KG1 (cell line): ENCODE data around the gene SHC1.

Source experiments
- DNase-seq: peaks from one replicate; lab custom pipeline; 2025; lab: John Stamatoyannopoulos, UW

Gene SHC1

DNA sequence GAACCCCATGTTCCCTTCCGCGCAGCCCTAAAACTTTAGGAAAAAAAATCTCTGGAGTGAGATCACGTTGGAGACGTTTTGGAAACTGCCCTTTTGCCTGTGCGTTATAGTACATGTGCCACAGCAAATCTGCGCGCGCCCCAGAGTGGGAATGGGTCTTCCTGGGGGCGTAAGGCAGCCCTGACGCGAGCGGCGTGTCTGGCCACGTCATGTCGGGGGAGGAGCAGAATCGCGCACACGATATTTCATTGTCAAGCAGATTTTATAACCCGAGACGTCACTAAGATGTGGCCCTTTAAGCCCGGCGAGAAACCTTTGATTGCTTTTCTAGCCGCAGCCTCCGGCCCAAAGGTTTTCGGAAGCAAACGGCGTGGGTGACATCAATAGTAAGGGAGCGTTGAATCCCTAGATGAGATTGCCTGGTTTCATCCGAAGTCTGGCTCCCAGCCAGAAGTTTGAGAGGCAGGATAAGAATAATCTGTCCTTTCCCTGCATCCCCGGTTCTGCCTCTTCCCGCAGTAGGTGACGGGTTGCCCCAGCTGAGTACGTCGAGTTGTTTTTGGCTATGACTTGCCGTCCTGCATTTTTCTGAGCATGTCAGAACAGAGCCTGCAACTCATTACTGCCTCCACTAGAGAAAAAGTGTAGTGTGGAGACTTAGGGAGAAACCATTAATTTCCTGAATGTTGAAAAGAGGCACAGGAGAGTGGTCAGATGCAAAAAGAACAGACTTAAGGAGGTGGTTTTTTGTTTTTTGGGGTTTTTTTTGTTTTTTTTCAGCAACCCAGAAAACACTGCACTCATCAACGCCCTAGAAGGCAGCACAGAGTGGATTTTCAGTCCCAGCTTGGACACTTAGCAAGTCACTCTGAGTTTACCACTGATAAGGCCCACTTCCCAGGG is 33.2 kb downstream of the SHC1 start:
- DNase-seq, result peak; percentile 99

DNA sequence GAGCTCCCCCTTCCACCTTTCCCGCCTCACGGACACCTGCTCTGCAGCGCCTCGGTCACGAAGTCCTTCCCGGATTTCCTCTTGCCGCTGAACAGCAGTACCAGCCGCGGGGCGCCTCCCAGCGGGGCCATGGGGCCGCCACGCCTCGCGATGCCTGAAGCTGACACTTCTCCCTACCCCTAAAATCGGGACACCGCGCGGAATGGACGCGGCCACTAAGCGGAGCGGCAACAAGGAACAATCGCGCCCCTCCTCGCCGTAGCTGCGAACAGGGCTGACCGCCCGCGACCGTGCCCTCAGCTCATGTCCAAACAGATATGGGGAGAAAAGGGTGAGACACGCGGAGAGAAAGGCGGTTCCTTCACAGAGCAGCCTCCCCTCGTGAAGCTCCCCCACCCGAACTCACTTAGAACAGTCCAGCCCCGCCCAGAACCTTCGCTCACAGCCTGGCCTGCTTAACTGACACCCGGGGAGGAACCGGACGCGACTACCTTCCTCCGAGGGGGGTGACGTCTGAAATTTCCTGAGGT is 33.9 kb downstream of the SHC1 start, which contains the start of gene PMVK:
Gene PMVK, minus strand, starts transcription at position 165 of the 530 bp plus-strand sequence. Its CDS starts 34 bp downstream, at position 131.
- DNase-seq, result peak; percentile 99

DNA sequence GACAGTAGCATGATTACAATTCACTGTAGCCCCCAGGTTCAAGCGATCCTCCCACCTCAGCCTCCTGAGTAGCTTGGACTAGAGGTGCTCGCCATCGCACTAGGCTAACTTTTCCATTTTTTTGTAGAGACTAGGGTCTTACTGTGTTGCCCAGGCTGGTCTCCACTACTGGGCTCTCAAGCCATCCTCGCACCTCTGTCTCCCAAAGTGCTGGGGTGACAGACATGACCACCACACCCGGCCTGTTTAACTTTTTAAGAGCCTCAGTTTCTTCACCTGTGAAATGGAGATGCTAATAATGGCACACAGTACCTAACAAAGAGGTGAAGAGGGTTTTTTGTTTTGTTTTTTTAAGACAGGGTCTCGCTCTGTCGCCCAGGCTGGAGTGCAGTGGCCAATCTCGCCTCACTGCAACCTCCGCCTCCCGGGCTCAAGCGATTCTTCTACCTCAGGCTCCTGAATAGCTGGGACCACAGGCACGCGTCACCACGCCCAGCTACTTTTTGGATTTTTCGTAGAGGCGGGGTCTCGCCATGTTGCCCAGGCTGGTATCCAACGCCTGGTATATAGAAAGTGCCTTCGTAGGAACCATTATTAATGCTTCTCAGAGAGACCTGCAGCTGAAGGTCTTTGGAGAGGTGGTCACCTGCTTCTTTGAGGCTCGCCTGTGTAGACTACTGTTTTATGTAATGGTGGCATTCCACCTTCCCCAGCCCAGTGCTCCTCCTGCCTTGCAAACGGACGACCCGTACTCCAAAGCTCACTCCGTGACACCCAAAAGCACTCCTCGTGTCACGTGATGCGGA is 34.6 kb downstream of the SHC1 start:
- no peak for DNase-seq

DNA sequence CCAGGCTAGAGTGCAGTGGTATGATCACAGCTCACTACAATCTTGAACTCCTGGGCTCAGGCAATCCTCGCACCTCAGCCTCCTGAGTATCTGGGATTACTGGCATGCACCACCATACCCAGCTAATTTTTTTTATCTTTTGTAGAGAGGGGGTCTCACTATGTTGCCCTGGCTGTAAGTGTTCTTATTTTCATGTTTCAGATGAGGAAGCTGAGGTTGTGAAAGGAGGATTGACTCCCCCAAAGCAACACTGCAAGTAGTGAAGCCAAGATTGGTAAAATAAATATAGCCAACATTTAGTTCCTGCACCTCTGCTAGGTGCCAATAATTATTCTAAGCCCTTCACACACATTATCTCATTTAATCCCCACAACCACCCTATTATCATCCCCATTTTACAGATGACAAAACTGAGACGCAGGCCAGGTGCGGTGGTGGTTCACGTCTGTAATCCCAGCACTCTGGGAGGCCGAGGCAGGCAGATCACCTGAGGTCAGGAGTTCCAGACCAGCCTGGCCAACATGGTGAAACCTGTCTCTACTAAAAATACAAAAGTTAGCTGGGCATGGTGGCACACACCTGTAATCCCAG is 36.1 kb downstream of the SHC1 start:
- no peak for DNase-seq

DNA sequence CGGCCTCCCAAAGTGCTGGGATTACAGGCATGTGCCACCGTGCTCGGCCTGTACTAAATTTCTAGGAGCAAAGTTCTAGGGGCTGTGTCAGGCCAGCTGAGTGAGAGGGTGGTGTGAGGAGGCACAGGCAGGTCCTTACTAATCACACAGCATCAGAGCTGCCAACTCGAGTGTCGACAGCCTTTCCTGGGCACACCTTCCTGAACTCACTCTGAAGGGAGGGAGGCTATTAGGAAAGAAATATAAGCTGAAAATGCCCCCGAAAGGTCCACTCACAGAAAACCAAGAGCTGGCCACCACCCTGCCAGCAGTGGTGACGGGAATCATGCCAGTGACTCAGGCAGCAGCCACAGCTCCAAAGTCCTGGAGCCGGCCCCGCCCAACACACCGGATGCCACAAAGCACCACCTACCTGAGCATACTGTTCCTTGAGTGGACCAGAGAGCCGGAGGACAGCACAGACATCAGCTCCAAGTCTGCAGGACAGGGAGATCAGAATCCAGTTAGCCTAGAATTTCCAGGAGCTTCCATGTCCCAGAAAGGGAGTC is 38.5 kb downstream of the SHC1 start:
- no peak for DNase-seq

DNA sequence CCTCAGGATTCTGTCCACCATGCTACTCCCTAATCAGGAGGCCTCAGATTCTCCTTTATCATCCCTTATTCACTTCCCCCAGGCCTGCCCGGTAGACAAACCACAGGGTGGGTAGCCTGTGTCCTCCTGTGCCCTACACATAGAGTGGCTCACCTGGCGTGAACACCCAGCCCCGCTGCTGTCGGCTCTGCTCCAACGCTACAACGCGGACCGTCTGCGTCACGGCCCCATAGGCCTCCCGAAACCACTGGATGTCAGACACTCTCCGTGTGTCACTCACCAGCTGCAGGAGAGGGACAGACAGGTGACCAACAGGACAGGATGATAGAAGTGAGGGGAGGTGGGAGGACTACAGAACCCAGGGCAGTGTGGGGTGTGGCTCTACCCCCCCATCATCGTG is 44.3 kb downstream of the SHC1 start:
- DNase-seq, result no peak

DNA sequence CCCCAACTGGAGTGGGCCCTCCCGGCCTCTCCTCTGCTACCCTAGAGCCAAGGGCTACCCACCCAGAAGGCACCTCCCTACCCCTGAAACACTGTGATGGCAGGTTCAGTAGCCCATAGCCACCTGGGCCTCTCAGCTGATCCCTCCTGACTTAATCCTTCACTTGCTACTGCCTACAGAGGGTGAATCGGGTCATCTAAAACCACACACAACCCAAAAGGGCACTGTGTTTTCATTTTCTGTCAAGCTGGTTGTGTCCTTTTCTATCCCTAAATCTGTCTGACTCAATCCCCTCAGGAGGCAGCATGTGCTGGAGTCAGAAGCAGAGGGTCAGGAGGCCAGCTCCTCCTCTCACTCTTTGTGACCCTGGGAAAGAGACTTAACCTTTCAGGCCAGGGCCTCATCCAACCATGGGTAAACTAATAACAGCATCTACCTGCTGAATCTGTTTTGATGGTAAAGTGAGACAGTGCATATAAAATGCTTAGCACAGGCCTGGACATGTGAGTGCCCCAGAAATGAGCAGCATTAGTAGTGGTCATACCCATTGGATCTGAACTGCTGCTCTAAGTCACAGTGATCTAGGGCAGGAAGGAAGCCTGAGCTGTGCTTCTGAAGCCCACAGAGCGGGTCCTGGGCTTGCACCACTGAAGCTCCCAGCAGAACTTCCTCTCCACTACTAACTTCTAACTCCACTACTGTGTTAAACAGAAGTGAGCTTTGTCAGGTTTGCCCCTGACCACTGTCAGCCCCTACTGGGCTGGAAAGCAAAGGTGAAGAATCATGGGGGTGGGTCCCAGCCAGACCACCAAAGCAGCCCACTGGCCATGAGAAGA is 45.0 kb downstream of the SHC1 start:
- peak; percentile 32 for DNase-seq

DNA sequence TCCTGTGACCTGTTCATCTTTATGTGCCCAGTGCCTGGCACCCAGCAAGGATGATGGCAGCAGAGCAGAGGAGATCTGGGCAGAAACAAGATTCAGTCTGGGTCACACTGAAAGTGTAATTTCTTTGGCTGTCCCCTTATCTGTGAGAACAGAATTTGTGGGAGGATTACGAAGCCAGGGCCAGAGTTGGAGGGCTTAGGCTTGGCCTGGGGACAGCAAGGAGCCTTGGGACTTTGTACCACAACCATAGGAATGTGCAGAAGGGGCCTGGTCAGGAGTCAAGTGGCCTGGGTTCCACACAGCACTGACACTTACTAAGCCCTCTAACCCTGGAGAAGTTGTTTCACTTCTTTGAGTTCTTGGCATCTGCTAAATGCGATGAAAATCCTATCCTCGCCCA is 46.9 kb downstream of the SHC1 start:
- no peak for DNase-seq

DNA sequence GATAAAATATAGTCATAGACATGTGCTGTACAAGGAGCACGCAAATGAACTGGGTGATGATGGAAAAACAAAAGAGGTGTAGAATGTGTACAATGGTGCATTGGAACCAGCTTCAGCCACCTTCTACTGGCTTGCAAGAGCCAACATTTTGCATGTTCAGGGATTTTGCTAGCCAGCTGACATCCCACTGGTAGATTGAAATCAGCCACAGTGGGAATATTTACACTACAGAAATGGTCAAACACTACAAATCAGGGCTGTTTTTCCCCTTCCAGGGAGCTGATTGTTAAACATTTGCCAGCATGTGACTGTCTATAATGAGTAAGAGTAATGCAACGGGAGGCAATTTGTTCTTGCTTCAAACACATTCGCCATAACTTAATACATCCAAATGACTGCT is 57.3 kb downstream of the SHC1 start:
- DNase-seq, result no peak

DNA sequence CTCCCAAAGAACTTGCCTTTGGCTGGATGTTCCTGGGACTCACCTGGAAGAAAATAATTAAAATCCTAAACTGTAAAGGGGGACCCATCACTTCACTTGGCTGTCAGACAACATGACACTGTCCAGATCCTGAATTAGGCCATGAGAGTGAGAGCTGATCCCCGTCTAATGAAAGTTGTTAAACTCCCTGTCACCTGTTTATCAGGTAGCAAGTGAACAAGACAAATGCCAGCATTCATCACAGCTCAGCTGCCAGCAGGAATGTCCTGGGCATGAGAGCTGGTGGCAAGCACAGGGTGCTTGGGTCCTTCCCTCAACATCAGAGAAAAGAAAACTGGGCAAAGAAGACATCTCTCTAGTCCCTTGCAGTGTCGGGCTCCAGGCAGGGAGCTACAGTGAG is 57.8 kb downstream of the SHC1 start:
- DNase-seq, result no peak
